Neuronal stem cell (in vitro differentiated cells): ENCODE results near the gene KLHDC7B.
A peak's percentile ranks its signal among the peaks of the same experiment; 100 is the strongest.

ENCODE experiments used
- DNase-seq: peaks from one replicate; pipeline ENCODE4 v3.0.0-alpha.2; 2013; ENCODE audit warnings: low spot score
- H2AFZ ChIP-seq: one replicate; pipeline ENCODE4 v1.6.1; 2013; ENCODE audit warnings: mild to moderate bottlenecking, low read length, inconsistent platforms
- H2AK5ac ChIP-seq: 2 replicates; pipeline ENCODE4 v1.6.1; 2013; ENCODE audit warnings: low read depth, mild to moderate bottlenecking, inconsistent platforms, low read length, moderate library complexity, mixed read lengths
- H2BK120ac ChIP-seq: 2 replicates; pipeline ENCODE4 v1.6.1; 2013; ENCODE audit warnings: low read depth, mild to moderate bottlenecking, inconsistent platforms, low read length, moderate library complexity, mixed read lengths
- H2BK12ac ChIP-seq: one replicate; pipeline ENCODE4 v1.6.1; 2013; ENCODE audit warnings: low read length, inconsistent platforms
- H2BK15ac ChIP-seq: 2 replicates; pipeline ENCODE4 v1.6.1; 2013; ENCODE audit warnings: mild to moderate bottlenecking, low read length, inconsistent platforms, mixed read lengths
- H2BK5ac ChIP-seq: one replicate; pipeline ENCODE4 v1.6.1; 2013; ENCODE audit warnings: inconsistent platforms, mild to moderate bottlenecking, low read length, moderate library complexity
- H3K14ac ChIP-seq: one replicate; pipeline ENCODE4 v1.6.1; 2013; ENCODE audit warnings: low read length, inconsistent platforms
- H3K18ac ChIP-seq: 2 replicates; pipeline ENCODE4 v1.6.1; 2013; ENCODE audit warnings: low read length, inconsistent platforms
- H3K23ac ChIP-seq: 2 replicates; pipeline ENCODE4 v1.6.1; 2013; ENCODE audit warnings: low read depth, mild to moderate bottlenecking, mixed read lengths, low read length, inconsistent platforms; ENCODE audit not compliant: poor library complexity
- H3K27ac ChIP-seq: replicated peaks from 3 replicates; pipeline ENCODE4 v1.5.1; 2013; ENCODE audit warnings: low read length, inconsistent platforms
- H3K27me3 ChIP-seq, 3 experiments: 2 replicates each; pipeline ENCODE4 v1.6.1; 2013; ENCODE audit warnings: low read length in 3 of 3, mild to moderate bottlenecking in 2 of 3, inconsistent platforms in 1 of 3, low read depth in 1 of 3, mixed read lengths in 1 of 3, moderate library complexity in 1 of 3; ENCODE audit not compliant: control insufficient read depth in 3 of 3, insufficient read depth in 3 of 3
- H3K36me3 ChIP-seq, 2 donors: replicated peaks in 1 of 2; 2 replicates each; pipeline ENCODE4 v1.6.1; 2013; ENCODE audit warnings: low read length in 2 of 2; ENCODE audit not compliant: control insufficient read depth in 2 of 2, insufficient read depth in 2 of 2
- H3K4ac ChIP-seq: 2 replicates; pipeline ENCODE4 v1.6.1; 2013; ENCODE audit warnings: inconsistent platforms, mild to moderate bottlenecking, low read length, moderate library complexity
- H3K4me1 ChIP-seq, 2 donors: 1 replicate in 1 of 2; 2 replicates in 1 of 2; pipeline ENCODE4 v1.6.1; 2013; ENCODE audit warnings: low read length in 2 of 2, low read depth in 1 of 2; ENCODE audit not compliant: control insufficient read depth in 2 of 2, insufficient read depth in 1 of 2
- H3K4me2 ChIP-seq: one replicate; pipeline ENCODE4 v1.6.1; 2013; ENCODE audit warnings: mild to moderate bottlenecking, low read length, inconsistent platforms; ENCODE audit not compliant: insufficient read depth, poor library complexity, severe bottlenecking
- H3K4me3 ChIP-seq, 2 donors: 2 replicates each; pipeline ENCODE4 v1.5.1; 2013; ENCODE audit warnings: low read length in 2 of 2, mild to moderate bottlenecking in 2 of 2, inconsistent platforms in 1 of 2, moderate library complexity in 1 of 2
- H3K79me1 ChIP-seq: one replicate; pipeline ENCODE4 v1.6.1; 2013; ENCODE audit warnings: low read depth, mild to moderate bottlenecking, inconsistent platforms, low read length, moderate library complexity
- H3K9ac ChIP-seq: one replicate; pipeline ENCODE4 v1.6.1; 2013; ENCODE audit warnings: mild to moderate bottlenecking, low read depth, low read length, inconsistent platforms; ENCODE audit not compliant: poor library complexity
- H3K9me3 ChIP-seq, 2 donors: replicated peaks in 1 of 2; 2 replicates each; pipeline versions ENCODE3 to v1.6.1; 2013; ENCODE audit warnings: low read length in 2 of 2, mild to moderate bottlenecking in 2 of 2, inconsistent platforms in 1 of 2, low read depth in 1 of 2, mixed read lengths in 1 of 2, moderate library complexity in 1 of 2; ENCODE audit not compliant: control insufficient read depth in 2 of 2, insufficient read depth in 1 of 2
- H4K8ac ChIP-seq: one replicate; pipeline ENCODE4 v1.6.1; 2013; ENCODE audit warnings: low read depth, mild to moderate bottlenecking, inconsistent platforms, low read length, moderate library complexity
- H4K91ac ChIP-seq: one replicate; pipeline ENCODE4 v1.6.1; 2013; ENCODE audit warnings: low read length, low read depth, mild to moderate bottlenecking, inconsistent platforms; ENCODE audit not compliant: poor library complexity
- WGBS, 2 donors: extraction: QIAGEN DNeasy Blood & Tissue Kit; methylation state at CpG; one replicate each; pipeline ENCODE4 v1.1.7; 2013; ENCODE audit warnings: missing lambda C conversion rate in 2 of 2, mixed read lengths in 1 of 2; ENCODE audit not compliant: insufficient read length in 2 of 2, insufficient replicate concordance in 1 of 2; ENCODE audit errors: extremely low coverage in 2 of 2; 5-methylcytosine and 5-hydroxymethylcytosine counted together

The KLHDC7B gene

DNA sequence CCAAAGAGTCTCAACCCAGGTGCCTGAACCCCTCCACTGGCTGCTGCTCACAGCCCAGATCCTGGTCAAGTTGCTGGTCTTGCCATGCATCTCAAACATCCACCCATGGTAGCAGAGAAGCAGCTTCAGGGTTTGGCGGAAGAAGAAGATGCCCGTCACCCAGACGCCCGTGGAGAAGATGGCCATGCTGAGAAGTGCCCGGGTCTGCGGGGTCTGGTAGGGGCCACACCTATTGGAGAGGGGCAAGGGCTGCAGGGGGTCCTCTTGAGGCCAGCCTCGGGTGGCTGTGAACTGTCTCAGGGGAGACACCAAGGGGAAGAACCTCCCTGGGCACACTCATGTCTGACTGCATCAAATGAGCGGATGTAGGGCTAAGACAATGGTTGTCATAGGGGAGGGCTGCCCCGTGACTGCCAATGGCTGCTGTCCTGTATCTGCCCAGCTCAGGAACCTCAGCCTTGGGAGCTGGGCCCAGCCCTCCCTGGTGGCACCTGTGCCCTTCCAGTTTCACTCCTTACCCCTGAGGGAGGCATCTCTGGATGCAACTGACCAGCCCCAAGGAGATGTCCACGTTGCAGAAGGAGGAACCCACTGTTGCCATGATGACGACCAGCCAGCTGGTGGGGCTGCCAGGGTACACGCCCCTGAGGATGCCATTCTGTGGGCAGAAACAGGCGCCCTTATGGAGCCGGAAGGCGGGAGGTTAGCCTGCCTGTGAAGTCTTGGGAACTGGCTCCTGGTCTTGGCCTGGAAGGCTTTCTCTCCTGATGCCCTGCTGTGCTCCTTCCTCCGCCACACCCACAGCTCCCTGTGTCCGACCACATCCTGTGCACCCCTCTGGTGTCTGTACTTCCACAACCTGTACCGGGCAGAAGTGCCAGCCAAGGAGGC, 31.4 kb downstream of the KLHDC7B start:
- Histone ChIP-seq H2AK5ac (no peak overlapping the region), H2BK120ac (no peak overlapping the region), H4K91ac (no peak overlapping the region), H3K4ac (no peak overlapping the region), H3K36me3 (peaks cover 50 to 66% of the 10 kb centered on the region in 2 donors), H2BK5ac (no peak overlapping the region), H3K14ac (no peak overlapping the region), H3K9ac (no peak overlapping the region), H3K4me3 (no peak overlapping the region), H2AFZ (no peak overlapping the region), H3K9me3 (no peaks in the 10 kb centered on the region), H3K23ac (peak overlapping the region; percentile 70), H3K4me1 (peaks cover 0 to 4% of the 10 kb centered on the region in 2 donors), H2BK15ac (no peak overlapping the region), H3K79me1 (peaks cover 8% of the 10 kb centered on the region), H3K27ac (no peak overlapping the region), H3K18ac (no peak overlapping the region), H3K27me3 (no peaks in the 10 kb centered on the region), H2BK12ac (no peak overlapping the region), H4K8ac (peak overlapping the region; percentile 72), H3K4me2 (no peak overlapping the region)
- WGBS, 2 donors, result no CpG with 5 or more reads among the region's 18 CpGs
- no peak for DNase-seq

DNA sequence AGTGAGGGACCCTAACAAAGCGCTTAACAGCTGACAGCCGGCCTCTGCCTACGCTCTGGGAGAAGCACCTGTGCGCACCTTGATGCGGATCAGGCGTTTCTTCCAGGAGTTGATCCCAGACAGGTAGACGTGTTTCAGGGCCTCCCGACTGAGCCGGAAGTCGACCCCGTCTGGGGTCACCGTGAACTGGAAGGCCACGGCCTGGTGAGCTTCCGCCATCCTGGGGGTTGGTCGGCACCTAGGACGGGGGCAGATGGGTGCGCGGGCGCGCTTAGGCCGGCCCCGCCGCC, 31.9 kb downstream of the KLHDC7B start:
- no peak overlapping the region for H3K18ac ChIP-seq
- peaks cover 0 to 4% of the 10 kb centered on the region in 2 donors for H3K4me1 ChIP-seq
- H3K27ac ChIP-seq, result no peak overlapping the region
- H3K4me3 ChIP-seq, result no peak overlapping the region
- H3K9ac ChIP-seq, result no peak overlapping the region
- H2BK5ac ChIP-seq, result no peak overlapping the region
- peak overlapping the region; percentile 77 for H4K8ac ChIP-seq
- H3K9me3 ChIP-seq, result no peaks in the 10 kb centered on the region
- no peak for DNase-seq
- no CpG with 5 or more reads among the region's 23 CpGs for WGBS, 2 donors
- no peak overlapping the region for H4K91ac ChIP-seq
- peaks cover 47 to 61% of the 10 kb centered on the region in 2 donors for H3K36me3 ChIP-seq
- H2AK5ac ChIP-seq, result no peak overlapping the region
- H2BK15ac ChIP-seq, result no peak overlapping the region
- H3K23ac ChIP-seq, result no peak overlapping the region
- H2AFZ ChIP-seq, result no peak overlapping the region
- H3K27me3 ChIP-seq, result no peaks in the 10 kb centered on the region
- H3K4ac ChIP-seq, result no peak overlapping the region
- no peak overlapping the region for H2BK120ac ChIP-seq
- H3K14ac ChIP-seq, result no peak overlapping the region
- peaks cover 8% of the 10 kb centered on the region for H3K79me1 ChIP-seq
- H3K4me2 ChIP-seq, result no peak overlapping the region
- no peak overlapping the region for H2BK12ac ChIP-seq

DNA sequence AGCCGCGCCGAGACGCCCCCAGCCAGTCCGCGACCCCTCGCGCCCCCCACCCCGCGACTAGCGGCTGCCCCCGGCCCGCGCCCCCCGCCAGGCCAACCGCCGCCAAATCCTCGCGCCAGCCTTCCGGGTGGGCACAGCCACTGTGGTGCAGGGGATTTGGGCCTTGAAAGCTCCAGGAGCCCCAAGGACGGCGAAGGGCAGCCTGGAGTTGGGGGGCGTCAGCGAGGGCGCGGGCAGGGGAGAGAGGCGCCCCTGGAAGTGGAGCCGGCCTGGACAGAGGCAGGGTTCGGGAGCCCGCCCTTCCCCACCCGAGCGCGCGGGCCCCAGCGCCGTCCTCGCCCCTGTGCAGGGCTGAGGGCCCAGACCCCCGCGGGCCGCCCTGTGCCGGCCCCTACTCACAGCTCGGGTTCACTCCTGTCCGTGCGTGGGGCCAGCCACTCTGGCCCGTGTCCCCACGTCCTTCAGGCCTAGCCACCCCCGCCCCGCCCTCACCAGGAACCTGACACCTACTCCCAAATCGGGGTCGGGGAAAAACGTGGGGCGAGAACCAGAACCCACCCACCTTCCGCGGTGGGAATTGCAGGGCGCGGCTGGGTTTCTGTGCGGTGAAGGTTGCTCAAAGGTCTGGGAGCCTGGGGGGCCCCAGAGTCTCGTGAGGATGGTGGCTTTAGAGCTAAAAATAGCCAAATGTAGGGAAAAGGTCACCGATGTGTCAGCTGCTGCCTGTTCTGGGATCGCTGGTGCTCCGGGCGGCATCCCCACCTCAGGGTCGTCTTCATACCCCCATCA, 32.5 kb downstream of the KLHDC7B start, which contains the start of gene CPT1B:
TSS of gene CPT1B (minus strand) at position 441 of the 789 bp plus-strand sequence. CDS start 512 bp downstream, outside the sequence.
- H4K91ac ChIP-seq, result no peak within 1 kb of the TSS
- no peak within 1 kb of the TSS for H2BK120ac ChIP-seq

DNA sequence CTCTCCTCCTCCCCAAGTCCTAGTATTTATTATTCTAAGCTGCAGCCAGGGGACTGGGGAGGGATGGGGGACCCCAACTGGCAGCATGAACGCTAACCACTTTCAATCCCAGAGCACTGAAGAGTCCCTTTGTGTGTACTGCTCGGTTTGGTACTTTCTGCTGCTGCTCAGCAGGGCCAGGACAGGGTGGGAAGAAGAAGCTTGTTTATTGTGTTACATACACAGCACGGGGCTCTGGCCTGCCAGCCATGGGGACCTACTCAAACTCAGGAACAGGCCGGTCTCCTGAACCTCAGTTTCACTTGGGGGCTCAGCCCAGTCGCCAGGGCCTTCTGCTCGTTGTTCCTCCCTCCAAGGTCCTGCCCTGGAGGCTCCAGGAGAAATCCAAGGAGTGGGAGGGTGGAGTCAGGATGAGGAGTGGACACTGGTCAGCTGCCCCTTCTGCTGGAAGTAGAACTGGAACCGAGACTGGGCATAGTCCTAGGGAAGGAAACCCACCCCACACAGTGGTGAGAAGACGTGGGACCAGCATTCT, 33.1 kb downstream of the KLHDC7B start:
- H3K4ac ChIP-seq, result no peak overlapping the region
- WGBS, 2 donors, result no CpG with 5 or more reads among the region's 8 CpGs
- no peak overlapping the region for H3K14ac ChIP-seq
- H3K23ac ChIP-seq, result no peak overlapping the region
- no peak overlapping the region for H2BK120ac ChIP-seq
- peaks cover 39 to 49% of the 10 kb centered on the region in 2 donors for H3K36me3 ChIP-seq
- H2AK5ac ChIP-seq, result no peak overlapping the region
- H3K18ac ChIP-seq, result no peak overlapping the region
- H3K27ac ChIP-seq, result no peak overlapping the region
- H2BK15ac ChIP-seq, result no peak overlapping the region
- H3K9me3 ChIP-seq, result no peaks in the 10 kb centered on the region
- peaks cover 8% of the 10 kb centered on the region for H3K79me1 ChIP-seq
- no peak overlapping the region for H4K91ac ChIP-seq
- no peak overlapping the region for H2BK12ac ChIP-seq
- no peak overlapping the region for H3K9ac ChIP-seq
- no peak overlapping the region for H2AFZ ChIP-seq
- H3K4me1 ChIP-seq, result peaks cover 5% of the 10 kb centered on the region in 2 donors
- H2BK5ac ChIP-seq, result no peak overlapping the region
- no peaks in the 10 kb centered on the region for H3K27me3 ChIP-seq
- H4K8ac ChIP-seq, result no peak overlapping the region
- no peak overlapping the region for H3K4me2 ChIP-seq
- peak overlapping the region in 1 of 2 donors; percentile 9 for H3K4me3 ChIP-seq
- no peak for DNase-seq

More for the DNA sequence above, 32.5 kb downstream of the KLHDC7B start, which contains the start of gene CPT1B:
- H3K27me3 ChIP-seq, result no peaks in the 10 kb centered on the region
- no peak for DNase-seq
- H2BK12ac ChIP-seq, result no peak within 1 kb of the TSS
- H3K36me3 ChIP-seq, result peaks cover 44 to 55% of the 10 kb centered on the region in 2 donors
- H3K79me1 ChIP-seq, result peaks cover 8% of the 10 kb centered on the region
- peak within 1 kb of the TSS; percentile 77 for H4K8ac ChIP-seq
- no peak within 1 kb of the TSS for H2BK5ac ChIP-seq
- no peak within 1 kb of the TSS for H3K14ac ChIP-seq
- H3K9me3 ChIP-seq, result no peaks in the 10 kb centered on the region
- no peak within 1 kb of the TSS for H3K27ac ChIP-seq
- no peak within 1 kb of the TSS for H2AK5ac ChIP-seq
- peak within 1 kb of the TSS in 1 of 2 donors; percentile 9 for H3K4me3 ChIP-seq
- H3K23ac ChIP-seq, result peak within 1 kb of the TSS; percentile 70
- H3K9ac ChIP-seq, result no peak within 1 kb of the TSS
- no peak within 1 kb of the TSS for H2BK15ac ChIP-seq
- H3K4ac ChIP-seq, result no peak within 1 kb of the TSS
- WGBS, 2 donors, result no CpG with 5 or more reads among the region's 63 CpGs
- no peak within 1 kb of the TSS for H3K18ac ChIP-seq
- H3K4me1 ChIP-seq, result peaks cover 0 to 4% of the 10 kb centered on the region in 2 donors
- no peak within 1 kb of the TSS for H3K4me2 ChIP-seq
- H2AFZ ChIP-seq, result no peak within 1 kb of the TSS
